PC-3 (cell line): ENCODE results near the gene ADAMTS6. TPM values are rescaled to one million over a fixed set of nuclear protein-coding genes. Genes with fewer than 3 reads are reported as not detected.
A peak's percentile ranks its signal among the peaks of the same experiment; 100 is the strongest.

Source experiments
- ATAC-seq: fragments of 200-7000 bp; cut with Tn5 transposase; 2 replicates; pipeline ENCODE4 v1.9.1; 2020; ENCODE audit warnings: mild to moderate bottlenecking, moderate library complexity
- BruUV-seq: library from RNA; stranded (reverse); fragments of 400-500 nt; replicated peaks from 2 replicates; lab custom pipeline; 2021; lab: Mats Ljungman, UMichigan
- CTCF ChIA-PET: fragments of 300-600 bp; sonication (Branson Sonifier 250); formaldehyde crosslinking; loops from one replicate; lab custom pipeline; 2022; ENCODE audit warnings: antibody characterized with exemption; lab: Charles Lee
- POLR2A ChIA-PET: fragments of 300-600 bp; sonication (Branson Sonifier 250); formaldehyde crosslinking; loops from one replicate; lab custom pipeline; 2022; ENCODE audit warnings: antibody characterized with exemption; ENCODE audit not compliant: unreplicated experiment; lab: Charles Lee
- DNase-seq: peaks from one replicate; pipeline ENCODE4 v3.0.0-alpha.2; 2015
- H2AFZ ChIP-seq: fragments of 300-600 bp; sonication (generic); 2 replicates; pipeline ENCODE4 v1.6.0; 2016; ENCODE audit warnings: antibody characterized with exemption, low read length
- H3F3A ChIP-seq: fragments of 300-600 bp; sonication (generic); one replicate; pipeline ENCODE4 v1.6.0; 2017; ENCODE audit warnings: antibody characterized with exemption, low read length, control low read depth, mild to moderate bottlenecking; ENCODE audit not compliant: unreplicated experiment
- H3K27ac ChIP-seq: fragments of 300-600 bp; sonication (generic); 2 replicates; pipeline ENCODE4 v1.5.1; 2016; ENCODE audit warnings: mild to moderate bottlenecking, low read length
- H3K27me3 ChIP-seq: fragments of 300-600 bp; sonication (generic); 2 replicates; pipeline ENCODE4 v1.6.1; 2016; ENCODE audit warnings: low read length, mixed read lengths
- H3K36me3 ChIP-seq: fragments of 300-600 bp; sonication (generic); 2 replicates; pipeline ENCODE4 v1.6.1; 2016; ENCODE audit warnings: low read depth, mixed run types, low read length, mixed read lengths
- H3K4me1 ChIP-seq: fragments of 300-600 bp; sonication (generic); 2 replicates; pipeline ENCODE4 v1.5.1; 2016; ENCODE audit warnings: low read length; ENCODE audit not compliant: insufficient read depth
- H3K4me2 ChIP-seq: fragments of 300-600 bp; sonication (generic); 2 replicates; pipeline ENCODE4 v1.6.0; 2016; ENCODE audit warnings: low read length
- H3K4me3 ChIP-seq: fragments of 300-600 bp; sonication (generic); 2 replicates; pipeline ENCODE4 v1.5.1; 2016; ENCODE audit warnings: mild to moderate bottlenecking, low read length, mixed read lengths
- H3K79me2 ChIP-seq: fragments of 300-600 bp; sonication (generic); 2 replicates; pipeline ENCODE4 v1.6.1; 2017; ENCODE audit warnings: low read length, mixed read lengths
- H3K9ac ChIP-seq: fragments of 300-600 bp; sonication (generic); 2 replicates; pipeline ENCODE4 v1.6.0; 2016; ENCODE audit warnings: mild to moderate bottlenecking, low read length
- H3K9me2 ChIP-seq: fragments of 300-600 bp; sonication (generic); replicated peaks from 2 replicates; pipeline ENCODE4 v1.6.1; 2016; ENCODE audit warnings: mixed run types, low read length, mixed read lengths
- H3K9me3 ChIP-seq: fragments of 300-600 bp; sonication (generic); 2 replicates; pipeline ENCODE4 v1.6.1; 2016; ENCODE audit warnings: low read length, mixed read lengths
- H4K20me1 ChIP-seq: fragments of 300-600 bp; sonication (generic); 2 replicates; pipeline ENCODE4 v1.6.1; 2016; ENCODE audit warnings: low read length, mixed read lengths
- CTCF ChIP-seq: fragments of 300-600 bp; sonication (generic); conservative IDR thresholded peaks from 2 replicates; pipeline ENCODE4 v1.5.1; 2017; ENCODE audit warnings: antibody characterized with exemption, low read depth, mild to moderate bottlenecking, low read length
- EZH2 ChIP-seq: fragments of 300-600 bp; sonication (generic); IDR thresholded peaks from one replicate; pipeline ENCODE4 v1.6.1; 2017; ENCODE audit warnings: antibody characterized with exemption, mild to moderate bottlenecking, low read length; ENCODE audit not compliant: unreplicated experiment
- EZH2phosphoT487 ChIP-seq: fragments of 300-600 bp; sonication (generic); IDR thresholded peaks from 2 replicates; pipeline ENCODE4 v1.6.1; 2018; ENCODE audit warnings: mild to moderate bottlenecking, antibody characterized with exemption, low read length, borderline replicate concordance
- intact Hi-C: fragments of 100-400 bp; cut with micrococcal nuclease; formaldehyde crosslinking; loops from 2 replicates; pipeline ENCODE4 v1.9.0; 2023
- total RNA-seq: library from RNA; depleted of rRNA; stranded (reverse); fragments of >200 nt; gene quantifications from 2 replicates; pipeline ENCODE4 v1.2.3, GENCODE V29; 2014

Gene ADAMTS6
- total RNA-seq, 1 experiment from 2014 or later = 1.7 TPM

- Histone ChIP-seq H3K9ac (no peak overlapping the region), H3K9me2 (no peaks in the 10 kb centered on the region), H3K27me3 (no peaks in the 10 kb centered on the region), H3K4me3 (no peak overlapping the region), H3K27ac (no peak overlapping the region), H3K4me1 (0 out of 2 replicates have a peak, but pooled peaks cover 4% of the 10 kb centered on the region), H4K20me1 (no peaks in the 10 kb centered on the region), H3K79me2 (no peaks in the 10 kb centered on the region), H3K4me2 (no peak overlapping the region), H3K9me3 (no peaks in the 10 kb centered on the region), H3F3A (no peaks in the 10 kb centered on the region), H2AFZ (no peak overlapping the region), H3K36me3 (no peaks in the 10 kb centered on the region)
- ATAC-seq (no peak), DNase-seq (no peak)
- TF ChIP-seq CTCF = no peak
- TF ChIP-seq EZH2phosphoT487 = no peak
- no peak for TF ChIP-seq EZH2
- intact Hi-C loops = no loop called here
- BruUV-seq = no TSS peak
- CTCF ChIA-PET = no interaction called here
- POLR2A ChIA-PET = no interaction called here
Measured at GRCh38 chr5:65244031-65244430, 237.7 kb downstream of the ADAMTS6 start.

GRCh38 chr5:65243161-65243560 lies 238.6 kb downstream of the ADAMTS6 start:
- Histone ChIP-seq H3K4me1 (0 out of 2 replicates have a peak, but pooled peaks cover 4% of the 10 kb centered on the region), H3K79me2 (no peaks in the 10 kb centered on the region), H3K27ac (no peak overlapping the region), H3F3A (no peaks in the 10 kb centered on the region), H4K20me1 (no peaks in the 10 kb centered on the region), H3K27me3 (no peaks in the 10 kb centered on the region), H3K9ac (no peak overlapping the region), H3K4me3 (no peak overlapping the region), H3K4me2 (no peak overlapping the region), H3K9me3 (no peaks in the 10 kb centered on the region), H3K36me3 (no peaks in the 10 kb centered on the region), H2AFZ (no peak overlapping the region), H3K9me2 (no peaks in the 10 kb centered on the region)
- TF ChIP-seq EZH2phosphoT487 (no peak), EZH2 (no peak), CTCF (no peak)
- CTCF ChIA-PET = no interaction called here
- POLR2A ChIA-PET = no interaction called here
- no TSS peak for BruUV-seq
- intact Hi-C loops = no loop called here
- DNase-seq (no peak), ATAC-seq (peak; percentile 45; the same call in 1 of the 2 replicates)

GRCh38 chr5:65229841-65230240 lies 251.9 kb downstream of the ADAMTS6 start:
- no peaks in the 10 kb centered on the region for H3K9me2 ChIP-seq
- DNase-seq (no peak), ATAC-seq (no peak)
- H3K4me1 ChIP-seq = no peaks in the 10 kb centered on the region
- peaks cover 3% of the 10 kb centered on the region; the same call in 1 of the 2 replicates for H3K36me3 ChIP-seq
- no peak overlapping the region for H3K4me3 ChIP-seq
- no TSS peak for BruUV-seq
- intact Hi-C loops = no loop called here
- no peaks in the 10 kb centered on the region for H3K79me2 ChIP-seq
- H3F3A ChIP-seq = no peaks in the 10 kb centered on the region
- TF ChIP-seq EZH2phosphoT487 (no peak), EZH2 (no peak), CTCF (no peak)
- H2AFZ ChIP-seq = no peak overlapping the region
- POLR2A ChIA-PET = no interaction called here
- H3K9ac ChIP-seq = no peak overlapping the region
- H3K27me3 ChIP-seq = no peaks in the 10 kb centered on the region
- H3K9me3 ChIP-seq = 0 out of 2 replicates have a peak, but pooled peaks cover 4% of the 10 kb centered on the region
- no peak overlapping the region for H3K27ac ChIP-seq
- CTCF ChIA-PET = no interaction called here
- no peaks in the 10 kb centered on the region for H4K20me1 ChIP-seq
- H3K4me2 ChIP-seq = no peak overlapping the region
